Measurements from ENCODE around the gene OSBPL9. TPM values are rescaled to one million over a fixed set of nuclear protein-coding genes. Genes with fewer than 3 reads are reported as not detected.

OSBPL9 gene
- total RNA-seq, 1 donor from 2014 or later = 91.2 TPM

DNA sequence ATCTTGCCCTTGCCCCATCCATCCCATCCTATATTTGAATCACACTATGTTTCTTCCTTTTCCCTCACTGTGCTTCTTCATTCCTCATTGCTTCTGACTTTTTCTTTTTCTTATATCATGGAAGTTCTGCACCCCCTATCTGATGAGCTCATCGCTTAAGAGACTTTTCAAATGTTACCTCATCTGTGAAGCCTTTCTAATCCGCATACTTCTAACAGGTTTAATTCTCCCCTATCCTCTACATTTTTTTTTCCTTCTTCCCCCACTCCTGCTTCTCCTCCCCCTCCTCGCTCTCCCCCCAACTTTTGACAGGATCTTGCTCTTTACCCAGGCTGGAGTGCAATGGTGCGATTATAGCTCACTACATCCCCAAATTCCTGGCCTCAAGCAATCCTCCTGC is 39.5 kb downstream of the OSBPL9 start:
- no peak overlapping the region for H3K4me3 Mint-ChIP-seq (ENCODE audit: unreplicated experiment)
- DNase-seq (ENCODE audit: low spot score) = no peak
- no peaks in the 10 kb centered on the region for H3K9me3 Mint-ChIP-seq (ENCODE audit: unreplicated experiment)
- peaks cover 1% of the 10 kb centered on the region for H3K27me3 Mint-ChIP-seq (ENCODE audit: unreplicated experiment)
- TF ChIP-seq, protein P1, sequence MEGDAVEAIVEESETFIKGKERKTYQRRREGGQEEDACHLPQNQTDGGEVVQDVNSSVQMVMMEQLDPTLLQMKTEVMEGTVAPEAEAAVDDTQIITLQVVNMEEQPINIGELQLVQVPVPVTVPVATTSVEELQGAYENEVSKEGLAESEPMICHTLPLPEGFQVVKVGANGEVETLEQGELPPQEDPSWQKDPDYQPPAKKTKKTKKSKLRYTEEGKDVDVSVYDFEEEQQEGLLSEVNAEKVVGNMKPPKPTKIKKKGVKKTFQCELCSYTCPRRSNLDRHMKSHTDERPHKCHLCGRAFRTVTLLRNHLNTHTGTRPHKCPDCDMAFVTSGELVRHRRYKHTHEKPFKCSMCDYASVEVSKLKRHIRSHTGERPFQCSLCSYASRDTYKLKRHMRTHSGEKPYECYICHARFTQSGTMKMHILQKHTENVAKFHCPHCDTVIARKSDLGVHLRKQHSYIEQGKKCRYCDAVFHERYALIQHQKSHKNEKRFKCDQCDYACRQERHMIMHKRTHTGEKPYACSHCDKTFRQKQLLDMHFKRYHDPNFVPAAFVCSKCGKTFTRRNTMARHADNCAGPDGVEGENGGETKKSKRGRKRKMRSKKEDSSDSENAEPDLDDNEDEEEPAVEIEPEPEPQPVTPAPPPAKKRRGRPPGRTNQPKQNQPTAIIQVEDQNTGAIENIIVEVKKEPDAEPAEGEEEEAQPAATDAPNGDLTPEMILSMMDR (IDR thresholded peaks at IDR 0.05; ENCODE audit: unreplicated experiment) = no peak
- peaks cover 28% of the 10 kb centered on the region for H3K4me1 Mint-ChIP-seq (ENCODE audit: unreplicated experiment)
- H3K27ac Mint-ChIP-seq (ENCODE audit: unreplicated experiment) = no peak overlapping the region
- H3K36me3 Mint-ChIP-seq (ENCODE audit: low read depth, unreplicated experiment) = peaks cover 9% of the 10 kb centered on the region

DNA sequence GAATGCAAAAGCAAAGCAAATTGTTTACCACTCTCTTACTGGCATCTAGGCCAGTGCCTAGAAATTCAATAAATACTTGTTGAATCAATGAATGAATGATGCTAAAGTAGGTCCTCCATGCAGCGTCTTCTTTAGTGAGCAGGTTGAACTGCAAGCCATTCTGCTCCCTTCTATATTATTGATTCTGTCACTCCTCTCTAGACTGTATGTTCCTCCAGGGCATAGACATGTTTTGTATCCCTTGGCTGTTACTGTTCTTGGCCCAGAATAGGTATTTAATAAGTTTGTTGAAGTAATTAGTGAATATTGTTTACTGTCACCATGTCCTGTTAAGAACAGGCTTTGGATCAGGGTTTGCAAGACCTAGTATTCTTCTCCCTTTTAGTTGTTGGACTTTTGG is 43.7 kb downstream of the OSBPL9 start:
- TF ChIP-seq, protein P1 (IDR thresholded peaks at IDR 0.05; ENCODE audit: unreplicated experiment) = no peak
- peaks cover 1% of the 10 kb centered on the region for H3K27me3 Mint-ChIP-seq (ENCODE audit: unreplicated experiment)
- H3K27ac Mint-ChIP-seq (ENCODE audit: unreplicated experiment) = no peak overlapping the region
- no peak overlapping the region for H3K4me3 Mint-ChIP-seq (ENCODE audit: unreplicated experiment)
- peaks cover 12% of the 10 kb centered on the region for H3K36me3 Mint-ChIP-seq (ENCODE audit: low read depth, unreplicated experiment)
- no peak for DNase-seq (ENCODE audit: low spot score)
- H3K9me3 Mint-ChIP-seq (ENCODE audit: unreplicated experiment) = no peaks in the 10 kb centered on the region
- peaks cover 28% of the 10 kb centered on the region for H3K4me1 Mint-ChIP-seq (ENCODE audit: unreplicated experiment)

GRCh38 chr1:51661081-51661518 is 44.2 kb downstream of the OSBPL9 start:
- TF ChIP-seq, protein P1 (IDR thresholded peaks at IDR 0.05; ENCODE audit: unreplicated experiment) = no peak
- no peak for DNase-seq (ENCODE audit: low spot score)
- Mint-ChIP-seq H3K9me3 (ENCODE audit: unreplicated experiment) (no peaks in the 10 kb centered on the region), H3K4me1 (ENCODE audit: unreplicated experiment) (peaks cover 23% of the 10 kb centered on the region), H3K27ac (ENCODE audit: unreplicated experiment) (no peak overlapping the region), H3K36me3 (ENCODE audit: low read depth, unreplicated experiment) (peaks cover 12% of the 10 kb centered on the region), H3K27me3 (ENCODE audit: unreplicated experiment) (peaks cover 1% of the 10 kb centered on the region), H3K4me3 (ENCODE audit: unreplicated experiment) (no peak overlapping the region)

DNA sequence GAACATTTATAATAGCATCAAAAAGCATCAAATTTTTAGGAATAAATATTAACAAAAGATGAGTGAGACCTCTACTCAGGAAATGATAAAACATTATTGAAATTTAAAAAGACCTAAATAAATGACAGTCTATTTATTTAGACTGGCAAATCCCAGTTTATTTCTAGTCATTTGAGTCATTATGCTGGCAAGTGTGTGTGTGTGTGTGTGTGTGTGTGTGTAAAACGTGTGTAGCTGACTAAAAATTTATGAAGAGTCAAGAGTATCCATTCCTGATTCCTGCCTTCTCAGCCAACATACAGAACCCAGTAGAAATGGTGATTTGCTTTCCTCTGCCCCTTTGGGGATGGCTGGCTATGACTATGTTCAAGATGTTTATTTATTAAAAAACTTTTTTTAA is 46.2 kb downstream of the OSBPL9 start:
- TF ChIP-seq, protein P1 (IDR thresholded peaks at IDR 0.05; ENCODE audit: unreplicated experiment) = no peak
- H3K4me1 Mint-ChIP-seq (ENCODE audit: unreplicated experiment) = peaks cover 20% of the 10 kb centered on the region
- H3K27me3 Mint-ChIP-seq (ENCODE audit: unreplicated experiment) = peaks cover 1% of the 10 kb centered on the region
- no peak for DNase-seq (ENCODE audit: low spot score)
- H3K27ac Mint-ChIP-seq (ENCODE audit: unreplicated experiment) = no peak overlapping the region
- no peak overlapping the region for H3K4me3 Mint-ChIP-seq (ENCODE audit: unreplicated experiment)
- no peaks in the 10 kb centered on the region for H3K9me3 Mint-ChIP-seq (ENCODE audit: unreplicated experiment)
- H3K36me3 Mint-ChIP-seq (ENCODE audit: low read depth, unreplicated experiment) = peaks cover 8% of the 10 kb centered on the region

- no peak for DNase-seq (ENCODE audit: low spot score)
- peaks cover 19% of the 10 kb centered on the region for H3K4me1 Mint-ChIP-seq (ENCODE audit: unreplicated experiment)
- H3K4me3 Mint-ChIP-seq (ENCODE audit: unreplicated experiment) = no peak overlapping the region
- H3K36me3 Mint-ChIP-seq (ENCODE audit: low read depth, unreplicated experiment) = peaks cover 8% of the 10 kb centered on the region
- TF ChIP-seq, protein P1 (IDR thresholded peaks at IDR 0.05; ENCODE audit: unreplicated experiment) = no peak
- H3K9me3 Mint-ChIP-seq (ENCODE audit: unreplicated experiment) = no peaks in the 10 kb centered on the region
- H3K27me3 Mint-ChIP-seq (ENCODE audit: unreplicated experiment) = peaks cover 1% of the 10 kb centered on the region
- no peak overlapping the region for H3K27ac Mint-ChIP-seq (ENCODE audit: unreplicated experiment)
Observed at GRCh38 chr1:51663721-51664120, 46.8 kb downstream of the OSBPL9 start.
